NCI-H1105 treated with DMSO at 0.1 percent for 48 hours (cell line): ENCODE results near the gene PAM.
"Not testable (repeated sequence)": the region's sequence is repeated elsewhere in the genome, so short reads cannot be mapped to it uniquely, and the experiment has no call there.

ENCODE experiments used
- DNase-seq: peaks from one replicate; lab custom pipeline; 2025; lab: John Stamatoyannopoulos, UW

PAM gene

GRCh38 chr5:103060424-103060954, 305.4 kb downstream of the PAM start:
- DNase-seq = no peak

- no peak for DNase-seq
Measured at GRCh38 chr5:103066326-103066725, 311.2 kb downstream of the PAM start.

- not testable (repeated sequence) for DNase-seq
Measured at GRCh38 chr5:103073500-103073899, 318.4 kb downstream of the PAM start.

DNA sequence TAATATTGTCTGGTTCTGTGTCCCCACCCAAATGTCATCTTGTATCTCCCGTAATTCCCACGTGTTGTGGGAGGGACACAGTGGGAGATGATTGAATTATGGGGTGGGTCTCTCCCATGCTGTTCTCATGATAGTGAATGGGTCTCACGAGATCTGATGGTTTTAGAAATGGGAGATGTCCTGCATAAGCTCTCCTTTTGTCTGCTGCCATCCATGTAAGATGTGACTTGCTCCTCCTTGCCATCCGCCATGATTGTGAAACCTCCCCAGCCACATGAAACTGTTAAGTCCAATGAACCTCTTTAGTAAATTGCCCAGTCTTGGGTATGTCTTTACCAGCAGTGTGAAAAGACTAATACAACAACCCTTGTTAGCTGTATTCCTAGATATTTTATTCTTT, 320.3 kb downstream of the PAM start:
- DNase-seq = no peak
